ENCODE measurements around the gene R3HCC1L.
"Not testable (repeated sequence)": the region's sequence is repeated elsewhere in the genome, so short reads cannot be mapped to it uniquely, and the experiment has no call there.

The R3HCC1L gene

DNA sequence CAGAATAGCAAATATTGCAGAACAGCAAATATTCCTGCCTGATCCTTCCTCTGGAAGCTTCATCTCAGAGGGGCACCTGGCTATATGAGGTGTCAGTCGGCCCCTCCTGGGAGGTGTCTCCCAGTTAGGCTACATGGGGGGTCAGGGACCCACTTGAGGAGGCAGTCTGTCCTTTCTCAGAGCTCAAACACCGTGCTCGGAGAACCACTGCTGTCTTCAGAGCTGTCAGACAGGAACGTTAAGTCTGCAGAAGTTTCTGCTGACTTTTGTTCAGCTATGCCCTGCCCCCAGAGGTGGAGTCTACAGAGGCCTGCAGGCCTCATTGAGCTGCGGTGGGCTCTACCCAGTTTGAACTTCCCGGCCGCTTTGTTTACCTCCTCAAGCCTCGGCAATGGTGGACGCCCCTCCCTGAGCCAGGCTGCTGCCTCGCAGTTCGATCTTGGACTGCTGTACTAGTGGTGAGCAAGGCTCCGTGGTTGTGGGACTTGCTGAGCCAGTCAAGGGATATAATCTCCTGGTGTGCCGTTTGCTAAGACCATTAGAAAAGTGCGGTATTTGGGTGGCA is 48.0 kb downstream of the R3HCC1L start:
- DNase-seq: not testable (repeated sequence)

DNA sequence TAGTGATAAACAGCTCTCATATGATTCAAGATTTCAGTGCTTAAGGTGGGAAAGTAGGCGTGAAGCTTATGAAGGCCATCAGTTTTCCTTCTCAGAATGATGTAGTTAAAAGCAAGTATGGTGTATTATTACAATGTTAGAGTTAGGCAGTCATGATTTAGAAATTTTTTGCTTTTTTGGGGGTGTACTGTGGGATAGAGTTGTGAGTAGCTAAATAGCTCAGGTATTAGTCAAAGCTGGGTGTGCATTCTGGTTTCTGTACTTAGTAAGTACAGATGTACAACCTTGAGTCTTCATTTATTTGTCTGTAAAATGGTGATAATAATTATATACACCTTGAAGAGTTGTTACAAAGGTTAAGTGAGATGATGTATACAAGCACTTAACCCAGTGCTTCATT is 52.2 kb downstream of the R3HCC1L start:
- DNase-seq: no peak

DNA sequence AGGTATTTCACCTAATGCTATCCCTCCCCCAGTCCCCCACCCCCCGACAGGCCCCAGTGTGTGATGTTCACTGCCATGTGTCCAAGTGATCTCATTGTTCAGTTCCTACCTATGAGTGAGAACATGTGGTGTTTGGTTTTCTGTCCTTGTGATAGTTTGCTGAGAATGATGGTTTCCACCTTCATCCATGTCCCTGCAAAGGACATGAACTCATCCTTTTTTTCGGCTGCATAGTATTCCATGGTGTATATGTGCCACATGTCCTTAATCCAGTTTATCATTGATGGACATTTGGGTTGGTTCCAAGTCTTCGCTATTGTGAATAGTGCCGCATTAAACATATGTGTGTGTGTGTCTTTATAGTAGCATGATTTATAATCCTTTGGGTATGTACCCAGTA is 56.3 kb downstream of the R3HCC1L start:
- DNase-seq: not testable (repeated sequence)

DNA sequence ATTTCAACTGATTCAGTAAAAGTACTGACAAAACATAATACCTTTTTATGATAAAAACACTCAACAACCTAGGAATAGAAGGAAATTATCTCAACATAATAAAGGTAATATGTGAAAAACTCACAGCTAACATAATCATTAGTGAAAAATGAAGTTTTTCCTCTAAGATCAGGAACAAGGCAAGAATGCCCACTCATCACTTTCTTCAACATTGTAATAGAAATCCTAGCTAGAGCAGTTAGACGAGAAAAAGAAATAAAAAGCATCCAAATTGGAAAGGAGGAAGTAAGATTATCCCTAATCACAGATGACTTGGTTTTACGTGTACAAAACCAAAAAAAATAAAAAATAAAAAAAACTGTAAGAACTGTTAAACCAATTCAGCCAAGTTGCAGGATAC is 58.6 kb downstream of the R3HCC1L start:
- no peak for DNase-seq

DNA sequence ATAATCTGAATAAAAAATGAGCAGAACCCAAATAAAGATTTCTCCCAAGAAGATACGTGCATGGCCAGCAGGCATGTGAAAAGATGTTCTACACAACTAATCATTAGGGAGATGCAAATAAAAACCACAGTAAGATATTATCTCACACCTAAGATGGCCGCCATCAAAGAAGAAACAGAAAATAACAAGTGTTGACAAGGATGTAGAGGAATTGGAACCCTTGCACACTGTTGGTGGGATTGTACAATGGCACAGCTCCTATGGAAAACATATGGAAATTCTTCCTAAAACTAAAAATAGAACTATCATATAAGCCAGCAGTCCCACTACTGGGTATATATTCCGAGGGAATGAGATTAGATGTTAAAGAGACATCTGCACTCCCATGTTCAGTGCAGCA is 60.2 kb downstream of the R3HCC1L start:
- DNase-seq: no peak

DNA sequence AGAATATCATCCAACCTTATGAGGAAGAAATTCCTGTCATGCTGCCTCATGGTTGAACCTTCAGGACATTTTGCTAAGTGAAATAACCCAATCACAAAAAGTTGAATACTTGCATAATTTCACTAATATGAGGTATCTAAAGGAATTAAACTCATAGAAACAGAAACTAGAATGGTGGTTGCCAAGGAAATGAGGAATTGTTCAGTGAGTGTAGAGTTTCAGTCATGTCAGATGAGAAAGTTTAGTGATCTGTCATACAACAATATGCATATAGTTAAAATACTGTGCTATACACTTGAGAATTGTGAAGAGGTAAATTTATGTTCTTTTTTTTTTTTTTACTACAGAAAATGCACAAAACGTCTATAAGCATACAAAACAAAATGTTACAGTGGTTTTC is 60.7 kb downstream of the R3HCC1L start:
- no peak for DNase-seq

DNA sequence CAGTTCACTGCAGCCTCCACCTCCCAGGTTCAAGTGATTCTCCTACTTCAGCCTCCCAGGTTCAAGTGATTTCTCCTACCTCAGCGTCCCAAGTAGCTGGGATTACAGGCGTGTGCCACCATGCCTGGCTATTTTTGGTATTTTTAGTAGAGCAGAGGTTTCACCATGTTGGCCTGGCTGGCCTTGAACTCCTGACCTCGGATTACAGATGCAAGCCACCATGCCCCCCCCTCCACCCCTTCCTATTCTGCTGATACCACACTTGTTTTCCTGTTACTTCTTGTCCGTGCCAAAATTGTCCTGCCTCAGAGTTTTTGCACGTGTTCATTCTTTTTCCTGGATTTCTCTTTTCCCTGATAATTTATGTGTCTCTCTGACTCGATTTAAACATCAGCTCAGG is 62.5 kb downstream of the R3HCC1L start:
- DNase-seq: no peak

DNA sequence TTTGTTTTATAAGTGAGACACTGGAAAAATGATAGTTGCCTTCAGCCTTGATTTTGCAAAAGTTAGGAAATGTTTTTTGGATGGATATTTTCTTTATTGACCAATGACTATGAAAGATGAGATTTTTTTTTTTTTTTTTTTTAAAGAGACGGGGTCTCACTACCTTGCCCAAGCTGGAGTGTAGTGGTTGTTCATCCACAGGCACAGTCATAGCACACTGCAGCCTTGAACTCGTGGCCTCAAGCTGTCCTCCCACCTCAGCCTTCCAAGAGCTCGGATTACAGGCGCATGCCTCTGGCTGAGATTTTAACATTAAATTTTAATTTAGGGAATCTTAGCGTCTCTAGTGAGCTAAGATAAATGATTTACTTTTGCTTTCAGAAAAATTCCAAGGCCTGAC is 67.3 kb downstream of the R3HCC1L start:
- DNase-seq: no peak

DNA sequence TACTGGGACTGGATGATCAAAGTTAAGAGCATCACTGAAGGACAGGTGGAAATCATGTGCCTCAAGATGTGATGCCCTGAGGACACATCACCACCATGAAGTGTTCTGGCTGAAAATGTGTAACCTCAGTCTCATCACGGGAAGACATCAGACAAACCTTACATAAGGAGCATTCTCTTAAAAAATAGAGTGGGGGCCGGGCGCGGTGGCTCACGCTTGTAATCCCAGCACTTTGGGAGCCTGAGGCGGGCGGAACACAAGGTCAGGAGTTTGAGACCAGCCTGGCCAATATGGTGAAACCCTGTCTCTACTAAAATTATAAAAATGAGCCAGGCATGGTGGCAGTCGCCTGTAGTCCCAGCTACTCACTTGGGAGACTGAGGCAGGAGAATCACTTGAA is 67.9 kb downstream of the R3HCC1L start:
- no peak for DNase-seq

DNA sequence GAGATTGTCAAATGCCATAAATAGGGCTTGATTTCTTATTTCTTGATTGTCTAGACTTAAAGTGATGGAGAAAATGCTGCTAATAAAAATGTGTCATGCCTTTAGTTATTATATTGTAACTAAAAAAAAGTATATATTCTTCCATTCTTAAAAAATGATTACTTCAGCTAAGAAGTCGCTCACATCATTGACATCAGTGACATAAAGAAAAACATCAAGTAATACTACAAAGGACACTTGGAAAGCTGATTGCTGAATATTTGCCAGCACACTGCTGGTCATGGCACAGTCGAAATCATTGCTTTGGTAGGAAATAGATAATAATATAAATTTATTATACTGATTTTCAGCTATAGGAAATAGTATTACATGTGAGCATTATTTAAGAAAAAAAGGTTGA is 70.9 kb downstream of the R3HCC1L start:
- DNase-seq: no peak

DNA sequence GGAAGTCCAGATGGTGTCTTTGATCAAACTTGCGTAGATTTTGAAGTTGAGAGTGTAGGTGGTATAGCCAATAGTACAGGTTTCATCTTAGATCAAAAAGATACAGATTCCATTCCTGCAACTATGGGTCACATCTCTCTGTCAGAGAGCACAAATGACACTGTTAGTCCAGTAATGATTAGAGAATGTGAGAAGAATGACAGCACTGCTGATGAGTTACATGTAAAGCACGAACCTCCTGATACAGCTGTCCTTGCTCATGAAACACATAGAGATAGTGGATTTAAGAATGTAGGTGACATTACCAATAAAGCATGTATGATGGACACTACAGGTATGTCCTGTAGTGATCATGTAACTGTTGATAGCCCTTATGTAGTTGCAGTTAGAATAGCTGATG is 74.5 kb downstream of the R3HCC1L start:
- DNase-seq: no peak

DNA sequence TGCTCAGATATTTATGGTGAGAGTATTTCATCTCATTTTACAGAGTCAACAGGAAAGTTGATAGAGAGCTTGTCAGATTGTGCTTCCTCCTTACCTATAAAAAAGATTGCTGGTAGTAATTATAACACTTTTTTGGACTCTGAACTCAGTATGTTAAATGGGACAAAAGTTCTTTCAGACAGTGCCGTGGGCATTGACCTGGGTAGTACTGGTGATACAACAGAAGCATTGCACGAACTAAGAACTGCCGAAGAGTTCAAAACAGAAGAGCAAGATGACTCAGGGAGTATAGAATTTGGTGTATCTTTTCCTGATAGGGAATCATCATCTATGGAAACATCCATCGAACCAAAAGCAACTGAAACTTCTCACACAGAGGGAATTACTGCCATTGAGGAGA is 75.0 kb downstream of the R3HCC1L start:
- DNase-seq: no peak

DNA sequence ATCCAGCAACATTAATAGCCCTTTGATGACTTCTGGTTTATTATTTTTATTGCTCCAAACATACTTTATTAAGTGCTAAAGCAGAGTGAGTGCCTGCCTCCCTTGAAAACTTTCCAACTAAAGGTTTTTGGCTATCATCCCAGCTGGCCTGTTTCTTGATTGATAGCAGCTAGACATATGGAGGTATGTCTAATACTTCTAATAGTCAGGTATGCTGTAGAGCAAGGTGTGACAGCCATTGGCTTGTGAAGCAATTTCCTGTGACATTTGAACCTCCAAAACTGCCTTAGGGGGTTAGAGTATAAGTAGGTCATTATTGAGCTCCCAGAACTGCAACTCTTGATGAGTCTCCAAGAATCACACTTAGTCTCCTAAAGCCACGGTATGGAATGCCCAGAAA is 77.7 kb downstream of the R3HCC1L start:
- DNase-seq: no peak

DNA sequence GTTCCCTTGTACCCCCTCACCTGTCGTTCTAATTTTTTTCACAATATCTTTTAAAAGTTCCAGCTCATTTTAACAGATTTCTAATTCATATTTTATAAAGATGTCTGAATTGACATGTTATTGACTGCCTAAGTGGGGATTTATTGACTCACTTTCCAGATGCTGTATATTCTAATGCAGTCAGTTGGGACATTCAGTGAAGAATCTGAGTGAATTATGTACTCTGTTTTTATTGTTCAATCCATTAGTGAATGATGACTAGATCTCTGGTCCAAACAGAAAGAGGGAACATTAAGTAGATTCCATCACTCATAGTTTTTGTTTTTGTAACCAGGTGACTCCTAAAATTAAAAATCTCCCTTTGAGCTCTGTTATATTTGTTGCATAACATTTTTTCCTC is 79.3 kb downstream of the R3HCC1L start:
- no peak for DNase-seq

DNA sequence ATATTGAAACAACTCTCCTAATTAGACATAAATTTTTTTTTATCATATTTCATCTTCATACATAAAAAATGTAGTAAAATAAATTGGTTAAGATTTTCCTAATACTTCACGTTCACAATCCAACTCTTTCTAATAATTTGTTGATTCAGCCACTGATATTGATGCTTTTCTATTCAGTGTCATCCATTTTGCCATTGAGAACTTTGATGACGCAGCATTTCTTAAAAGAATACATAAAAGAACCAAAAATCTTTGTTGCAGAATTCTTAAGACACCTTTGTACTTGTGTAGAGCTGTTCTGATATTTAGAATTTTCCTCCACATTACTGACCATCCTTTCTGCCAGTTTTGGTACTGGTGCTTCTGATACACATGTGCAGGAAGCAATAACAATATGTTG is 80.9 kb downstream of the R3HCC1L start:
- no peak for DNase-seq

DNA sequence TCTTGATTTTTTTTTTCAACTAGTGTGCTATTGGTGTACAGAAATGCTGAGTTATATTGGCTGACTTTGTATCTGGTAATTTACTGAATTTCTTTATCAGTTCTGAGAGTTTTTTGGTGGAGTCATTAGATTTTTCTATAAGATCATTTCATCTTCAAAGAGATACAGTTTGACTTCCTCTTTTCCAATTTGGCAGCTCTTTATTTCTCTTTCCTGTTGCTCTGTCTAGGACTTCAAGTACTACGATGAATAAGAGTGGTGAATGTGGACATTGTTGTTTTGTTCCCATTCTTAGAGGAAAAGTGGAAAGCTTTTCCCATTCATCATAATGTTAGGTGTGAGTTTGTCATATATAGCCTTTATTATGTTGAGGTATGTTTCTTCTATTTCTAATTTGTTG is 83.3 kb downstream of the R3HCC1L start:
- no peak for DNase-seq

DNA sequence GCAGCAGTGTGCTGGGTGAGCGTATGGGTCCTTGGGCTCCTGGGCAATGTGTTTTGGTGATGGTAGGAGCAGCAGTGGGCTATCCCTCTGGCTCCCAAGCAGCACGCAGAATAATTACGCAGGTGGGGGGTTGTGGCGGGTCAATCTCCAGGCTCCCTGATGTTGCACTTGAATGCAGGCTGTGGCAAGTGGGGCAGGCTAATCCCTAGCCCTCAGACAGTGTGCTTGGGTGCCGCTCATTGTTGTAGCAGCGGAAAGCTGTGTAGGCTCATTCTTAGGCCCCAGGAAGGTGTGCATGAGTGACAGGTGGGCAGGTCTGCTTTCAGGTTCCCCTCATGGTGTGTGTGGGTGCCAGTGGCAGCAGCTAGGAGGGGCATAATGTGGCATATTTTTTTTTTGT is 89.4 kb downstream of the R3HCC1L start:
- no peak for DNase-seq

DNA sequence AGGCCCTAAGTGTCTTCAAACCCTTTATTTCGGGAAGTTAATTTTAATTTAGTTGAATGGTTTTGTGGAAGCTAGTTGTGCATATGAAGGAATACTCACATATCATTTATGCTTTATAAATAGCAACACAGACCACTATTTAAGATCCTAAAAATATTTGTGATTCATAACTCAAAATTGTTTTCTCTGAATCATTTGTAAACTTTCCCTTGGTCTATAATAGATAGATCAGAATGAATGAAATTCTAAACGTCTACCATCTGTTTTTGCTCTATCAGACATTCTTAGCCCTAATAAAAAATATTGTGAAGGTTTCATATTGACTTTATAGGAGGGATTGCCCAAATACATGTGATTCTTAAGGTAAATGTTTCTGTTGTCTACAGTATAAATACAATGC is 90.1 kb downstream of the R3HCC1L start:
- no peak for DNase-seq

DNA sequence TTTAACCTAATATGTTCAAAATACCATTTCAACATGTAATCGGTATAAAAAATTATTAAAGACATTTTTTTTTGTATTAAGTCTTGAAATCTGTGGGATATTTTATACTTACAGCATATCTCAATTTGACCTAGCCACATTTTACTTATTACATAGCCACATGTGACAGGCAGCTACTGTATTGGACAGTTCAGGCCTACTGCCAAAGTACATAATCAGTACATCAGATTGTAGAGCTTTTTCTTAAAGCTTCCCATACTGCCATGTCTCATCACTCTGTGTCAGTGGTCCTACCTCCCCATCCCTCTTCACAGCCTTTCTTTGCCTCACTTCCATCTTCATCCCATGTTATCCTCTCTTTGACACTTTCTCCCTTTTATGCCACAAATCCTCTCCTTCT is 90.5 kb downstream of the R3HCC1L start:
- no peak for DNase-seq

DNA sequence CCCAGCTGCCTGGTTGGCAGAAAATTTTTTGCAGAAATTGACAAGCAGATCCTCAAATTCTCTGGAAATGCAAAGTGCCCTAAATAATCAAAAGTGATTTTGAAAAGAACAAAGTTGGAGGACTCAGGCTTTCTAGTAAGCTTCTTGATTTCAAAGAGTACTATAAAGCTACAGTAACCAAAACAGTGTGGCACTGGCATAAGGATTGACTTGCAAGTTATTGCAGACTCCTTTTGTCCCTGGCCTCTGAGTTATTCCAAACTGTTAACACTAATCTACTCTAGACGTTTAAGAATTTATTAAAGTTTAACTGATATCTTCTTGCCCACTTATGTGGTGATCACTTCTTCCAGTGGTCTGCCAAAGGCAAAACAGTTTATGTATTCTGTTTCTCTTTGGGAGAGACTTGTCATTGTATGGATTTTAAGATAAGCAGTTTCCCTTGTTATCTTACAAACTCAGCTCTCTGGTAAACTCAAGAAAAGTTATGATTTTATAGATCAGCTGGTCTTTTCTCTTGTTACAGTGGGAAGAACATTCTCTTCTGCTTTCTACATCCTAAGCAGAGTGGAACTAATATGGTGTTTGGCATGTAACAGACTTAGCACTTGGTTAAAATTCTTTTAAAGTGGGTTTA is 92.2 kb downstream of the R3HCC1L start:
- DNase-seq: no peak

DNA sequence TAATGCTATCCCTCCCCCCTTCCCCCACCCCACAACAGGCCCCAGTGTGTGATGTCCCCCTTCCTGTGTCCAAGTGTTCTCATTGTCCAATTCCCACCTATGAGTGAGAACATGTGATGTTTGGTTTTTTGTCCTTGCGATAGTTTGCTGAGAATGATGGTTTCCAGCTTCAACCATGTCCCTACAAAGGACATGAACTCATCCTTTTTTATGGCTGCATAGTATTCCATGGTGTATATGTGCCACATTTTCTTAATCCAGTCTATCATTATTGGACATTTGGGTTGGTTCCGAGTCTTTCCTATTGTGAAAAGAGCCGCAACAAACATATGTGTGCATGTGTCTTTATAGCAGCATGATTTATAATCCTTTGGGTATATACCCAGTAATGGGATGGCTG is 93.3 kb downstream of the R3HCC1L start:
- DNase-seq: not testable (repeated sequence)

DNA sequence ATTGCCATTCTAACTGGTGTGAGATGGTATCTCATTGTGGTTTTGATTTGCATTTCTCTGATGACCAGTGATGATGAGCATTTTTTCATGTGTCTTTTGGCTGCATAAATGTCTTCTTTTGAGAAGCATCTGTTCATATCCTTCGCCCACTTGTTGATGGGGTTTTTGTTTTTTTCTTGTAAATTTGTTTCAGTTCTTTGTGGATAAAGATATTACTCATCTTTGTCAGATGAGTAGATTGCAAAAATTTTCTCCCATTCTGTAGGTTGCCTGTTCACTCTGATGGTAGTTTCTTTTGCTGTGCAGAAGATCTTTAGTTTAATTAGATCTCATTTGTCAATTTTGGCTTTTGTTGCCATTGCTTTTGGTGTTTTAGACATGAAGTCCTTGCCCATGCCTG is 93.8 kb downstream of the R3HCC1L start:
- DNase-seq: not testable (repeated sequence)

DNA sequence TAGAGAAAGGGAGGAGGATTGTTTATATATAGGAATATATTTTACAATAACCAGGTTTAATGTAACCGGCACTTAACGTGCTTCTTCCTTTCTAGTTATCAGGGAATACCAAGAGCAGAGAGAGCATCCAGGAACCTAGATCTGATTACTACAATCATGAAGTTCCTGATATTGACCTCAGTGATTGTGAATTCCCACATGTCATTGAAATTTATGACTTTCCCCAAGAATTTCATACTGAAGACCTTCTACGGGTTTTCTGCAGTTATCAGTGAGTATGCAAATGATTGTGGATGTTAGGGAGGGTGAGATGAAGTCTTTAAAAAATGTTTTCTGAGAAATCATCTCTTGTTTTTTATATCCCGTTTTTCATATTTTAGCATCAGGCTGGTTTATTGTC is 97.0 kb downstream of the R3HCC1L start:
- DNase-seq: no peak

DNA sequence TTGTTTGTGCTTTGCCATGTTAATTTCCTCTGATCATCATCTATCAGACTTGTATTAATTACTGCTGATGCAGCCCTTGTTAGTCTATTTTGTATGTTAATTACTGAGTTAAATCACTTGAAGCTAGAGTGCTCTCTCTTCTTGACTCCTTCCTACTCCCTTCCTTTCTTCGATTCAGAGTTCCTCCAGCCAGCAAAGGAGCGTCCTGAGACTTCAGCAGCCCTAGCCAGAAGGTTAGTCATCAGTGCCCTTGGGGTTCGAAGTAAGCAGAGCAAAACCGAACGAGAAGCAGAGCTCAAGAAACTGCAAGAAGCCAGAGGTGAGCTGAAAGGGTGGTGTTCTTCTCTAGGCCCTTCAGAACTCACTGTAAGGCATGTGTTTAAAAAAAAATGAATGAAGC is 101.4 kb downstream of the R3HCC1L start:
- no peak for DNase-seq

DNA sequence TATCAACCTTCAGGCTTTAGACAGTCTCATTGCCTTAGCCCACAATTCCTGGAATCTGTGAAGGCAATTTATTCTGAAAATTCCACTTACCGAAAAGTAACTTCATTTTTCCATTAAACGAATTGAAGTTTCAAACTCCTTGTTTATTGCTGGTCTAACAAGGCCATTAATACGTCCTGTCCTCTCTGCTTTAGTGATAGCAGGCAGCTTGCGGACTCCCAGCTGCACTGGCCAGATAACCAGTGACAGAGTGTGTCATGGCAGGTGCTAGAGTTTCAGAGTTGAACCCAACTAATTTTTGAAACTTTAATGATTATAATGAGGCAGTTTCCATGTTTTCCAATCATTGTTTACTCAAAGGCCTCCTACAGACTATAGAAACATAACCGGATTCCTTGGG is 102.4 kb downstream of the R3HCC1L start:
- DNase-seq: no peak

DNA sequence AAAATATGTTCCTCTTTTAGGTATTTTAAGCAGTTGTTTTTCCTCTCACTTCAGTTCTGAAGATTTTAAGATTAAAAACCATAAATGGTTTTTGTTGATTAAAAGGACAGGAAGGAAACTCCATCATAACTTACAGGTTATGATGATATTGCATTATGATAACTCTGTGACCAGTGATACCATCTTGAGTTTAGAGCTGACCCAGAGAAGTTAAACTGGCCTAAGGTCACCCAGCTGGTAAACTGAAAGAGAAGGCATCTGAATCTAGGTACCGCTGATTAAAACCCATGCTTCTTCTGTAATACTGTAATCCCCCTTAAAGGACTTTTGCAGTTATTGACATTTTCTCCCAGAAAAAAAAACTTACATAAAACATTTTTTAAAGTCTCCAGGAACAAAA is 103.9 kb downstream of the R3HCC1L start:
- no peak for DNase-seq

Data from DMS79 treated with DMSO at 0.1 percent for 48 hours (cell line).